Measurements from ENCODE around the gene SNAPIN. TPM values are rescaled to one million over a fixed set of nuclear protein-coding genes. Genes with fewer than 3 reads are reported as not detected.

The SNAPIN gene
- polyA plus RNA-seq, 1 of the 3 experiments (the other 2 are of a cell fraction) = 57.6 TPM

DNA sequence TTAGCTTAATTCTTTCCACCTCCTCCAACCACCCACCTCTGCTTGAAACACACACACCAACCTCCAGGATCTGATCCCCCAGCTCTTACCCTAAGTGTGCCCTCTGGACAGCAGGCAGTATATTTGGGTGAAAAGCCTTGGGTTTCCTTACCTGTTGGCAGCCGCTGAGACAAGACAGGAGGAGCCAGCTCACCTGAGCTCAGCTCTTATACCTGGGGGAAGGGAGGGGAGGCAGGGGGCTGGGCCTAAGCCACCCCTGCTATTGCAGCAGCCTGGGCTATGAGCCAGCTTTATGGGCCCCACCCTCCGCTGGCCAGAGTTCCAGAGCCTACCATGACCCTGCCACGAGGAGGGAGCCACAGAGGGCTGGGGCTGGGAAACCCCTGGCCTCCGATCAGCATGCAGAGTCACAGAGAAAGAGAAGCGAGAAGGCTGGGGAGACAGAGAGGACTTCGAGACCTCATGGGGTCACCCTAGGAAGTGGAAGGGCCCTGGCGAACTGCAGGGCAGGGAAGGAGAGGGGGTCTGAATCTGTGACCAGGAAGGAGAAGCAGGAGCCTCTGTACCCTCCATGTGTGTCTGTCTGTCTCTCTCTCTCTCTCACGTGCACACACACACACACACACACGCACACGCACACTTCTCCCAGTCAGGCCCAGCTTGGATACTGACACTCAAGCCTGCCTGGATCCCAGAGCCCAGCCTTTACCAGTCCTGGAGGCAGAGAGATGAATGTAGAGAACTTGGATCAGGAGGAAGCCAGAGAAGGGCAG, 42.2 kb upstream of the SNAPIN start, which contains the start of gene S100A14:
S100A14 (minus strand) TSS at position 182 of the 773 bp plus-strand sequence. CDS start 467 bp downstream, outside the sequence.
- CTCF ChIA-PET = interaction anchor here (0.6 to 8.0 kb wide), 8 partner anchors 12 to 265 kb away, joined by 3 to 100 read pairs (median 14); partner anchors contain the start of genes CHTOP, S100A1 and S100A13
- Histone ChIP-seq H3K9ac (no peak within 1 kb of the TSS), H2AFZ (ENCODE audit: low read depth) (peak within 1 kb of the TSS; percentile 61; the same call in 1 of the 2 replicates)

GRCh38 chr1:153616917-153617311, 41.6 kb upstream of the SNAPIN start:
- ChIA-PET CTCF (interaction anchor here (0.9 to 8.0 kb wide), 16 partner anchors 9 to 107 kb away, joined by 3 to 100 read pairs (median 6); partner anchors contain the start of genes CHTOP, S100A1 and S100A13), POLR2A (no interaction called here)
- Histone ChIP-seq H3K9ac (no peak overlapping the region), H3K4me3 (ENCODE audit: low read depth in 2 of 2, low read length in 1 of 2) (no peak overlapping the region), H3K36me3 (replicated peaks in 1 of 2; ENCODE audit: control insufficient read depth in 1 of 2, insufficient read depth in 2 of 2, low read length in 1 of 2) (no peaks in the 10 kb centered on the region), H3K9me3 (no peaks in the 10 kb centered on the region), H3K27me3 (ENCODE audit: insufficient read depth) (no peaks in the 10 kb centered on the region), H3K27ac (ENCODE audit: low read depth in 2 of 2, low read length in 1 of 2) (no peak overlapping the region), H3K9me2 (no peaks in the 10 kb centered on the region), H3F3A (replicated peaks; ENCODE audit: insufficient read depth) (no peaks in the 10 kb centered on the region), H4K20me1 (ENCODE audit: insufficient read depth) (no peaks in the 10 kb centered on the region), H3K79me2 (ENCODE audit: insufficient read depth) (peaks cover 15% of the 10 kb centered on the region; the same call in 1 of the 2 replicates), H3K4me2 (no peak overlapping the region), H3K4me1 (ENCODE audit: control insufficient read depth in 1 of 2, insufficient read depth in 2 of 2, low read depth in 1 of 2, low read length in 1 of 2) (peaks cover 0 to 4% of the 10 kb centered on the region in 2 experiments; a peak in 1 of 4 replicates), H2AFZ (ENCODE audit: low read depth) (peak overlapping the region; percentile 61; the same call in 1 of the 2 replicates)
- TF ChIP-seq RXRA (IDR thresholded peaks at IDR 0.05; ENCODE audit: borderline replicate concordance, low read depth) = no peak
- DNase-seq = no peak
- 100% methylated on average over 1 of the region's 5 CpGs for WGBS (ENCODE audit: low lambda C conversion rate)

More for the DNA sequence above, 42.2 kb upstream of the SNAPIN start, which contains the start of gene S100A14:
- POLR2A ChIA-PET = interaction anchor here (0.5 kb wide), 1 partner anchor 18 kb away, joined by 3 read pairs; the partner anchor contains the start of gene CHTOP
- Histone ChIP-seq H3K79me2 (ENCODE audit: insufficient read depth) (peaks cover 15% of the 10 kb centered on the region; the same call in 1 of the 2 replicates), H3K4me1 (ENCODE audit: control insufficient read depth in 1 of 2, insufficient read depth in 2 of 2, low read depth in 1 of 2, low read length in 1 of 2) (peaks cover 0 to 4% of the 10 kb centered on the region in 2 experiments; a peak in 1 of 4 replicates), H3K4me3 (ENCODE audit: low read depth in 2 of 2, low read length in 1 of 2) (no peak within 1 kb of the TSS), H3K27ac (ENCODE audit: low read depth in 2 of 2, low read length in 1 of 2) (no peak within 1 kb of the TSS), H3K9me3 (no peaks in the 10 kb centered on the region), H3K27me3 (ENCODE audit: insufficient read depth) (no peaks in the 10 kb centered on the region), H3K36me3 (replicated peaks in 1 of 2; ENCODE audit: control insufficient read depth in 1 of 2, insufficient read depth in 2 of 2, low read length in 1 of 2) (no peaks in the 10 kb centered on the region), H4K20me1 (ENCODE audit: insufficient read depth) (no peaks in the 10 kb centered on the region), H3F3A (replicated peaks; ENCODE audit: insufficient read depth) (no peaks in the 10 kb centered on the region), H3K9me2 (no peaks in the 10 kb centered on the region), H3K4me2 (no peak within 1 kb of the TSS)
- TF ChIP-seq JUND (IDR thresholded peaks at IDR 0.05) = no peak
- TF ChIP-seq USF2 (IDR thresholded peaks at IDR 0.05; ENCODE audit: borderline replicate concordance, low read depth, low read length) = no peak
- DNase-seq = no peak
- WGBS (ENCODE audit: low lambda C conversion rate) = 93% methylated on average over 10 of the region's 10 CpGs

DNA sequence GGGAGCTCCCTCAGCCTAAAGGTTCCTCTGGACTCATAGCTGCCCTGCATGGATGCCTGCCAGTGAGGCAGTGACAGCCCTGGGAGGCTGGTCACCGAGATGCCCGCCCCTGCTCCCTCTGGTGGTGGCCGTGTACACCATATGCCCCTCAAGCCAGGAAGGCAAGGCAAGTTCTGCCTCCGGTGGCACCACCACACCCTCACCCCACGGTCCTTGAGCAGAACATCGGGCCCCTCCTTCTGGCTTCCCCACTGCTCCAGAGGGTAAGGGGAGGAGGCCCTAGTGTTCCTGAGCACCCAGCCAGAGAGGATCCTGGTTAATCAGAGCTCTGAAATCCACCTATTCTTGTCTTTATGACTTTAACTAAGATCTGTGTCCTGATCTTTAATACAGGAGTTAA, 40.8 kb upstream of the SNAPIN start:
- no peak overlapping the region for H3K27ac ChIP-seq (ENCODE audit: low read depth in 2 of 2, low read length in 1 of 2)
- H3K9me3 ChIP-seq = no peaks in the 10 kb centered on the region
- H3K4me3 ChIP-seq (ENCODE audit: low read depth in 2 of 2, low read length in 1 of 2) = no peak overlapping the region
- peaks cover 7% of the 10 kb centered on the region; the same call in 1 of the 2 replicates for H3K79me2 ChIP-seq (ENCODE audit: insufficient read depth)
- no peak overlapping the region for H3K4me2 ChIP-seq
- peak; percentile 82 for DNase-seq
- H3K36me3 ChIP-seq (replicated peaks in 1 of 2; ENCODE audit: control insufficient read depth in 1 of 2, insufficient read depth in 2 of 2, low read length in 1 of 2) = no peaks in the 10 kb centered on the region
- no peaks in the 10 kb centered on the region for H3F3A ChIP-seq (replicated peaks; ENCODE audit: insufficient read depth)
- WGBS (ENCODE audit: low lambda C conversion rate) = 20% methylated on average over 1 of the region's 6 CpGs
- H3K27me3 ChIP-seq (ENCODE audit: insufficient read depth) = no peaks in the 10 kb centered on the region
- H4K20me1 ChIP-seq (ENCODE audit: insufficient read depth) = no peaks in the 10 kb centered on the region
- no peaks in the 10 kb centered on the region for H3K9me2 ChIP-seq
- H2AFZ ChIP-seq (ENCODE audit: low read depth) = peak overlapping the region; percentile 61; the same call in 1 of the 2 replicates
- POLR2A ChIA-PET = no interaction called here
- CTCF ChIA-PET = interaction anchor here (0.7 to 8.0 kb wide), 22 partner anchors 9 to 265 kb away, joined by 3 to 100 read pairs (median 4); partner anchors contain the start of genes CHTOP, S100A1 and S100A13
- H3K9ac ChIP-seq = no peak overlapping the region
- peaks cover 0 to 4% of the 10 kb centered on the region in 2 experiments; a peak in 1 of 4 replicates for H3K4me1 ChIP-seq (ENCODE audit: control insufficient read depth in 1 of 2, insufficient read depth in 2 of 2, low read depth in 1 of 2, low read length in 1 of 2)
- TF ChIP-seq SMC3 (IDR thresholded peaks at IDR 0.05; ENCODE audit: low read depth, low read length) = peak; percentile 84
- peak; percentile 81 for TF ChIP-seq CTCF (IDR thresholded peaks at IDR 0.05)
- TF ChIP-seq IRF3 (IDR thresholded peaks at IDR 0.05; ENCODE audit: low read depth, low read length) = no peak
- TF ChIP-seq ELF1 (IDR thresholded peaks at IDR 0.05) = no peak
- peak; percentile 49; the same call in 1 of the 2 replicates for TF ChIP-seq MAX (IDR thresholded peaks at IDR 0.05; ENCODE audit: low read depth)
- TF ChIP-seq SIN3A (IDR thresholded peaks at IDR 0.05; ENCODE audit: borderline replicate concordance, low read depth, low read length) = peak; percentile 49; the same call in 1 of the 2 replicates
- peak; percentile 47; the same call in 1 of the 2 replicates for TF ChIP-seq MXI1 (IDR thresholded peaks at IDR 0.05; ENCODE audit: low read depth, low read length)
- TF ChIP-seq RAD21 (IDR thresholded peaks at IDR 0.05; ENCODE audit: low read length) = peak; percentile 64
